Ovary (tissue), 9 donors: ENCODE results near the gene TTC33. TPM values are rescaled to one million over a fixed set of nuclear protein-coding genes. Genes with fewer than 3 reads are reported as not detected.

Source experiments
- DNase-seq, 5 donors: peaks; one replicate each; pipeline ENCODE4 v3.0.0-alpha.2; 2019 to 2020
- H3K27ac ChIP-seq, 2 donors: fragments of 200-600 bp; one replicate each; pipeline versions ENCODE4 v1.5.1 to v1.8.0; 2019 to 2022
- H3K27me3 ChIP-seq: fragments of 200-600 bp; one replicate; pipeline ENCODE4 v1.8.0; 2022
- H3K36me3 ChIP-seq: fragments of 200-600 bp; sonication (generic); one replicate; pipeline ENCODE4 v1.5.1; 2019
- H3K4me1 ChIP-seq: one replicate; pipeline ENCODE4 v1.8.1; 2013; ENCODE audit warnings: mild to moderate bottlenecking, moderate library complexity; ENCODE audit not compliant: insufficient read depth
- H3K4me3 ChIP-seq: fragments of 200-600 bp; sonication (generic); one replicate; pipeline ENCODE4 v1.5.1; 2017
- H3K9me3 ChIP-seq, 2 donors: fragments of 200-600 bp in 1 of 2; sonication (generic) in 1 of 2; one replicate each; pipeline versions ENCODE4 v1.5.1 to v1.8.1; 2013 to 2019; ENCODE audit warnings: mild to moderate bottlenecking in 1 of 2, moderate library complexity in 1 of 2
- EP300 ChIP-seq: sonication (generic); formaldehyde crosslinking; IDR thresholded peaks from one replicate; pipeline ENCODE4 v1.6.1; 2017; ENCODE audit warnings: antibody characterized with exemption
- POLR2A ChIP-seq: fragments of 450-650 bp; IDR thresholded peaks from one replicate; pipeline ENCODE4 v1.6.1; 2017; ENCODE audit warnings: antibody characterized with exemption, mild to moderate bottlenecking, moderate library complexity
- WGBS, 3 donors: extraction: QIAGEN DNeasy Blood & Tissue Kit in 1 of 3; methylation state at CpG; one replicate each; pipeline versions ENCODE4 v1.1.5 to v1.1.7; 2013 to 2017; 5-methylcytosine and 5-hydroxymethylcytosine counted together
- intact Hi-C, 4 donors: fragments of 100-400 bp; cut with DNase I; formaldehyde crosslinking; loops; one replicate each; pipeline versions ENCODE4 v1.11.0 to v1.15.1; 2022 to 2023
- polyA plus RNA-seq, 2 donors: library from polyadenylated mRNA; stranded (reverse); fragments of 200-250 nt in 1 of 2; fragments of 350-450 nt in 1 of 2; fragmentation: Illumina TruSeq in 1 of 2; extraction: RNeasy Lipid Tissue Mini Kit (QIAGEN cat#74804) in 1 of 2; gene quantifications; one replicate each; pipeline ENCODE4 v1.2.3, GENCODE V29; 2013 to 2014
- total RNA-seq, 7 donors: library from RNA; depleted of rRNA in 2 of 7; stranded (reverse); fragments of >200 nt in 2 of 7; fragmentation: NEBNext Ultra II Directional in 3 of 7; extraction: Animal tissue kit (Norgen Biotek cat#: 25700) in 3 of 7; gene quantifications; one replicate each; pipeline versions ENCODE4 v1.1.0 to v1.2.4, GENCODE V29; 2016 to 2023
- TF ChIP-seq, protein P1 (sequence below), 3 donors: fragments of 450-650 bp in 2 of 3; fragments of 200-600 bp in 1 of 3; IDR thresholded peaks; one replicate each; pipeline versions ENCODE4 v1.5.1 to v1.8.0; 2016 to 2022; ENCODE audit warnings: antibody characterized with exemption in 3 of 3, mild to moderate bottlenecking in 1 of 3
- donor health status: DM: no; HTN: no; CAD: no; lungs with moderate emphysema.
- donor health status: DM: no; HTN: no; CAD: no.
- donor health status: Bipolar disorder and iron deficiency.
- donor health status: DM: yes; HTN: yes; CAD: no.
- donor health status: DM: no; HTN: no; CAD: no.
- donor health status: DM: yes; HTN: yes; CAD: no.

Gene TTC33
- total and polyA plus RNA-seq, 9 donors = 10.6 to 26.0 (median 18.8) TPM

DNA sequence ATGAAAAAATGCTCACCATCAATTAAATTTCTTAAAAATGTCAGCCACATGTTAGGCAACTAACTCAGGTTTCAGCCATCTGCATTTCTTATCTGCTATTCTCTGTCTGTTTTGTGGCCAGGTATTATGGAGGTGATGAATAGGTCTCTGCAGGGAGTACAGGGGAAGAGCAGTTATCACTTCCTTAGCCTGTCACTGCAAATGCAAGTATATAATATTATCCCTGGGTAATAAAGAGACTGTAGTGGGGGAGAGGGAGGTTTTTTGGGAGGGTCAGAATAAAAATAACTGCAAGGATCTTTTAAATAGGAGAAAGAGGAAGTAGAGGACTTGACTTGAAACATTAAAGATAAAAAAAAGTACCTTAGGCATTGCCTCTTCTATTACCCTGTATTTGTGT is 125.6 kb downstream of the TTC33 start:
- no peak for DNase-seq
- no peak overlapping the region for H3K4me3 ChIP-seq
- no peaks in the 10 kb centered on the region for H3K27me3 ChIP-seq
- intact Hi-C loops = no loop called here
- no peak overlapping the region for H3K27ac ChIP-seq
- H3K36me3 ChIP-seq = no peaks in the 10 kb centered on the region
- no peaks in the 10 kb centered on the region for H3K4me1 ChIP-seq
- H3K9me3 ChIP-seq = no peaks in the 10 kb centered on the region
- TF ChIP-seq EP300 = no peak
- TF ChIP-seq, protein P1, sequence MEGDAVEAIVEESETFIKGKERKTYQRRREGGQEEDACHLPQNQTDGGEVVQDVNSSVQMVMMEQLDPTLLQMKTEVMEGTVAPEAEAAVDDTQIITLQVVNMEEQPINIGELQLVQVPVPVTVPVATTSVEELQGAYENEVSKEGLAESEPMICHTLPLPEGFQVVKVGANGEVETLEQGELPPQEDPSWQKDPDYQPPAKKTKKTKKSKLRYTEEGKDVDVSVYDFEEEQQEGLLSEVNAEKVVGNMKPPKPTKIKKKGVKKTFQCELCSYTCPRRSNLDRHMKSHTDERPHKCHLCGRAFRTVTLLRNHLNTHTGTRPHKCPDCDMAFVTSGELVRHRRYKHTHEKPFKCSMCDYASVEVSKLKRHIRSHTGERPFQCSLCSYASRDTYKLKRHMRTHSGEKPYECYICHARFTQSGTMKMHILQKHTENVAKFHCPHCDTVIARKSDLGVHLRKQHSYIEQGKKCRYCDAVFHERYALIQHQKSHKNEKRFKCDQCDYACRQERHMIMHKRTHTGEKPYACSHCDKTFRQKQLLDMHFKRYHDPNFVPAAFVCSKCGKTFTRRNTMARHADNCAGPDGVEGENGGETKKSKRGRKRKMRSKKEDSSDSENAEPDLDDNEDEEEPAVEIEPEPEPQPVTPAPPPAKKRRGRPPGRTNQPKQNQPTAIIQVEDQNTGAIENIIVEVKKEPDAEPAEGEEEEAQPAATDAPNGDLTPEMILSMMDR (IDR thresholded peaks at IDR 0.05) = no peak
- TF ChIP-seq POLR2A = no peak

- H3K9me3 ChIP-seq = no peaks in the 10 kb centered on the region
- TF ChIP-seq POLR2A (no peak), EP300 (no peak)
- TF ChIP-seq, protein P1 (IDR thresholded peaks at IDR 0.05) = no peak
- H3K27ac ChIP-seq = no peak overlapping the region
- no peaks in the 10 kb centered on the region for H3K36me3 ChIP-seq
- no peak for DNase-seq
- H3K4me1 ChIP-seq = no peaks in the 10 kb centered on the region
- intact Hi-C loops = no loop called here
- H3K4me3 ChIP-seq = no peak overlapping the region
- H3K27me3 ChIP-seq = no peaks in the 10 kb centered on the region
- WGBS, 3 donors = 86 to 90% (median 87%) methylated on average over 1 of the region's 1 CpG
Observed at GRCh38 chr5:40628407-40628806, 127.4 kb downstream of the TTC33 start.

DNA sequence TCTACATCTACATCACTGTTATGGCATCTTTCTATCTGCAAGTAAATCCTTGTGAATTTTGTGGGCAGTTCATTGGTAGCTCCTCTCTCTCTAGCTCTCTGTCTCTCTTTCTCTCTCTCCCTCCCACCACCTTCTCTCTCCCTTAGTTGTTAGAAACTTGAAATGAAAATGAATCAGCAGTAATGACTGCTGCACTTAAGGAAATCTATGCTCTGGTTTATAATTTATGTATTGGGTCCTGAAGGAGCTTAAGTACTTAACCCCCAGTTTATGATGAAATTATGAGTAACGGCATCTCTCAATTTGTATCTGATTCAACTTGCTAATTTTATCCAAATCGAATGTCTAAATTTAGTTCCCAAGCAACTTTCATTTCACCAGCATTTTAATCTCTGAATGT is 128.1 kb downstream of the TTC33 start:
- 58 to 74% (median 67%) methylated on average over 2 of the region's 2 CpGs for WGBS, 3 donors
- no peak for TF ChIP-seq POLR2A
- TF ChIP-seq, protein P1 (IDR thresholded peaks at IDR 0.05) = no peak
- TF ChIP-seq EP300 = no peak
- no peak overlapping the region for H3K27ac ChIP-seq
- H3K4me1 ChIP-seq = no peaks in the 10 kb centered on the region
- H3K36me3 ChIP-seq = no peaks in the 10 kb centered on the region
- H3K27me3 ChIP-seq = no peaks in the 10 kb centered on the region
- DNase-seq = no peak
- no peaks in the 10 kb centered on the region for H3K9me3 ChIP-seq
- intact Hi-C loops = no loop called here
- no peak overlapping the region for H3K4me3 ChIP-seq

DNA sequence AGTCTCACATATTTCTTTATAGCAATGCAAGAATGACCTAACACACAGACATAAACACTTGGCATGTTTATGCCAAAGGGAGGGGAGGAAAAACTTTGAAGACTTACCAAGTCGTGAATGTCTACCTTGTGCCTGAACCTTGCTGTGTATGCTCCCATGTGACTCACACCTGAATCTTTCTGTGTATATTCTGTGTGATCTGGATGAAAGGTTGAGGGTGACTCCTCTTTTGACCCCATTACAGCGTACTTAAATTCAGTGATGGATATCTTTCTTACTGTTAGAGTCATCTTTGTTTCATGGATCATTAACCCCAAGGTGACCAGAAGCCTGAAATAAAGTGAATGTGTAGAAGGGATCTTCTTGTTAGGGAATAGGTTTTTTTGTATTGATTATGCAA is 129.0 kb downstream of the TTC33 start:
- Histone ChIP-seq H3K27ac (no peak overlapping the region), H3K27me3 (no peaks in the 10 kb centered on the region), H3K9me3 (no peaks in the 10 kb centered on the region), H3K36me3 (no peaks in the 10 kb centered on the region), H3K4me1 (no peaks in the 10 kb centered on the region), H3K4me3 (no peak overlapping the region)
- DNase-seq = no peak
- 52 to 69% (median 68%) methylated on average over 2 of the region's 2 CpGs for WGBS, 3 donors
- intact Hi-C loops = no loop called here
- no peak for TF ChIP-seq POLR2A
- no peak for TF ChIP-seq EP300
- TF ChIP-seq, protein P1 (IDR thresholded peaks at IDR 0.05) = no peak
